Fibroblast of lung (primary cell): ENCODE data around the gene CFAP46.

Experiments used
- CTCF ChIP-seq, 2 donors: IDR thresholded peaks in 1 of 2; conservative IDR thresholded peaks in 1 of 2; 1 replicate in 1 of 2; 2 replicates in 1 of 2; pipeline ENCODE4 v1.5.1; 2011 to 2012; ENCODE audit warnings: low read length in 2 of 2, control low read depth in 1 of 2, inconsistent platforms in 1 of 2, low read depth in 1 of 2, mild to moderate bottlenecking in 1 of 2
- EZH2 ChIP-seq: IDR thresholded peaks from 2 replicates; pipeline ENCODE4 v1.5.1; 2012; ENCODE audit warnings: low read length, control low read depth, mild to moderate bottlenecking; ENCODE audit errors: missing control alignments

DNA sequence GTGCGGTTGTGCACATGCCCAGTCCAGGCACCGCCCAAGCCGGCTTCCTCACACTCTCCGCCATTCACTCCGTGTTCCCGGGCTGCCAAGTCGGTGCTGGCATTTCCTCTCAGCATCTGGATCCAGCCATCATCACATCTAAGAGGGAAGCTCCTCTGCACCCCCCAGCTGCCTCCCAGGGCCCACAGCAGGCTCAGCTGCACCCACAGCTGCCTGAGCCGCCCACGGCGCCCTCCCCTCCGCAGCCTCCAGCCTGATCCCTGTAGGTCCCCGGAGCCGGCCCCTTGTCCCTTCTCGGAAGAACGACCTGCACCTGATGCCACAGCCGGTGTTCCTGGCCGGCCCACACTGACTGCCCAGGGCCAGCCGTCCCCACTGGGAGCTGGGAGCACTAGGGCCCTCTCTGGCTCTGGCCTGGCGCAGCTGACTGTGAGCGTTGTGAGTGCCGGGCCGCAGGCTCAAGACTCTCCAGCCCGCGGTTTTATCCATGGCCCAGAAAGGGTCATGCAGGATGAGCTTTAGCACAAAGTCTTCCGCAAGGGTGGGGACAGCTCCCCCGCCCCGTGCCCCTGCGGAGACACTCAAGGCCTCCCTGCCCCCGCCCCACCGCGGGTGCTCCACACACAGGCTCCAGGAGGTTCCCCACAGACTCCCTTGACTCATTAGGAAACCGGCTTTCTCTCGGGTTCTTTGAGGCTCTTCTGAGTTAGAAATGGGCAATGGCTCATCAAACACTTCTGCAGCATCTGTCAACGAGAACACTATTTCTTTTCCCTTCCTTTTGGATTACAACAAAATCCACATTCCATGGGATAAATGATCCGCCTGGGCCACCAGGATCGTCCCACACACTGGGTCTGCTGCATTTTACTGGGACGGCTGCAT lies 31.2 kb downstream of the CFAP46 start:
- TF ChIP-seq CTCF (conservative IDR thresholded peaks at IDR 0.05 in 1 of 2, IDR thresholded peaks at IDR 0.05 in 1 of 2; ENCODE audit: low read depth in 1 of 2, low read length in 2 of 2) = no peak
- TF ChIP-seq EZH2 = no peak
